Uterus (tissue), 2 donors: Measurements from ENCODE around the gene PPFIBP1.

ENCODE experiments used
- CTCF ChIP-seq, 4 experiments: fragments of 200-600 bp in 2 of 4; fragments of 450-650 bp in 2 of 4; sonication (generic) in 2 of 4; IDR thresholded peaks; one replicate each; pipeline ENCODE4 v1.5.1; 2016 to 2019; ENCODE audit warnings: antibody characterized with exemption in 4 of 4, mild to moderate bottlenecking in 2 of 4, moderate library complexity in 1 of 4
- POLR2A ChIP-seq, 2 donors: fragments of 450-650 bp; IDR thresholded peaks; one replicate each; pipeline ENCODE4 v1.6.1; 2016; ENCODE audit warnings: antibody characterized with exemption in 2 of 2, mild to moderate bottlenecking in 1 of 2, moderate library complexity in 1 of 2

GRCh38 chr12:27619308-27619707, 95.3 kb downstream of the PPFIBP1 start:
- TF ChIP-seq CTCF (IDR thresholded peaks at IDR 0.05) (no peak), POLR2A (IDR thresholded peaks at IDR 0.05) (no peak)
